SIG-M5 treated with dmso at 0.1 percent for 504 hours (cell line): Measurements from ENCODE around the gene PRKCE.
A peak's percentile ranks its signal among the peaks of the same experiment; 100 is the strongest.

ENCODE experiments used
- DNase-seq: peaks from one replicate; lab custom pipeline; 2025; ENCODE audit not compliant: unreplicated experiment; lab: John Stamatoyannopoulos, UW

Gene PRKCE

DNA sequence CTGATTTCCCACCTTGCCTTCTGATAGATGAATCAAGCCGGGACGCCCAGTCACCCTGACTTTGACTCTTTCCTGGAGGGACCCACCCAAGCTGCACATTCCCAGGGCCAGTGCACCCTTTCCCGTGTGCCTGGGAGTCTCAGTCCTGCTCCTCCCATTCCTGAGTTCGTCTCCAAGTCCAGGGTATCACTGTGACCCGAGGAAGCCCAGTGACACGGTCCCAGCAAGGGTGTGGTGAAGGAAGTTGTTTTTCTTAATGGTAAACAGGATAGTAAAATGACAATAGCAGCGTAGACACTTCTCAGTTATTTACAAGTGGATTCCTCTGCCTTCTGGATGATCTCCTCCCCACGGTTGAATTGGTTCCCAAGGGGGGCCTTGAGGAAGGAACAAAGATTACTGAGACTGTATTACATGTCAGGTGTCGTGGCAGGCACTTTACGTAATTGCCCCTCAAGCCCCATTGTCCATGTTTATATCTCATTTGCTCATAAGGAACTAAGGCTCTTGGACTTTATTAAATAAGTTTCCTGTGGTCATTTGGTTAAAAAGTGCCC is 123.3 kb downstream of the PRKCE start:
- no peak for DNase-seq

DNA sequence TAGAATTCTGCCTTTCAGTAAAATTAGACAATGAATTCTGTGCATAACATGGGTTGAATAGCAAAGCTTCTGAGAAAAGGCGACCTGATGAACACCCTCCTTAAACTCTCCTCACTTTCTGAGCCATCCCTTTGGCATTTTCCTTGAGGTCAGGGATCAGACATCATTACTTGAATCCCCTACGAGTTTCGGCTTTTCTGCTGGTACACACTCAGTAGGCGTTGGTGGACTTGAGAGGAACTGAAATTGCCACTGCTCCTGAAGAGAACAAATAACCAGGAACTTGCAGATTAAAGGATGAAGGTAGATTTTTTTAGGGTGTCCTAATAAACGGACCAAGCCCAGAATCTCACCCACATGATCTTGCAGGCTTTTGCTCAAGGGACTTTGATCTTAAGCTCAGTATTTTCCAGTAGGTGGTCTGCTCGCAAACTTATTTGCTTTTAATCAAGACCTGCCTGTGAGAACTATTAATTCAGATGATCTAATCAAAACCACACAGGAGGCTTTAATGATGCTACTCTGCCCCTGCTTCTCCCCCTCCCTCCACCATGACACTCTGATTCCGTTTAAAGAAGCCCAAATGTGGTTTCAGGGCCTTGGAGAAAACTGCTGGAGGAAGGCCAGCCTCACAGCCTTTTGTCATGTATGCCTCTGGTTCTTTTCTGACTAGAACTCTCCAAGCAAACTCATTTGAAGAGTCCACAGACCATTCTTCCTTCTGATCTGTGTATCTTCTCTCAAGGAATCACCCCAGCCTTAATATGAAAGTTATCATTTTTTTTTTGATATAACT is 124.9 kb downstream of the PRKCE start:
- DNase-seq = peak; percentile 12

DNA sequence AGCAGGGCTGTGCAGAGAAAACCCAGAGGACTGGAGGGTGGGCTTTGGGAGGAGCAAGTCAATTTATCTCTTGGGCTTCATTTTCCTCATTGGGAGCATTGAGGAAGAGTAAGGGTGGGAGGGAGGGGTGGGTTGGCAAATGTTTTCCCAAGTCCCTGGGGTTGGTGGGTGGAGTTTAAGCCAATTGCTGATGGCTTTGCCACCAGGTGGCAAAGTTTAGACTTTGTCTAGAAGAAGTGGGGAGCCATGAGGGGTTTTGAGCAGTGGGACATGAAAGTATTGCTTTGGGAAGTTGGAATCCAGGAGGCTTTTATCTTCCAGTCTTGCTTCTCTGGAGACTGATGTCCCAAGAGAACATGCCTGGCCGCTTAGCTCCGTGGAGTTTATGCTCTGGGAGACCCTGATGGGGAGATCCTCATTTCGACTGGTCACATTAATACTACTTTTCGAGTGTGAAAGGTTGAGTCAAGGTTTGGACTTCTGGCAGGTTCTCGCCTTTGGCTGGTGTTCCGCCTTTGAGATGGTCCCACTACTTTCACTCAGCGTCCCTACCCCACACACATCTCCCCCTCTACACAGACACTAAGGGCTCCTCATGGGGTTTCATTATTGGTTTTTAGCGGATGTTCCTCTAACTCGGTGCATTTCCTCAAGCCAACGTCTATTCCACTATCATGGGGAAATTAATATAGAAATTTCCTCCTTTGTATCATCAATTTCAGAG is 126.7 kb downstream of the PRKCE start:
- no peak for DNase-seq

DNA sequence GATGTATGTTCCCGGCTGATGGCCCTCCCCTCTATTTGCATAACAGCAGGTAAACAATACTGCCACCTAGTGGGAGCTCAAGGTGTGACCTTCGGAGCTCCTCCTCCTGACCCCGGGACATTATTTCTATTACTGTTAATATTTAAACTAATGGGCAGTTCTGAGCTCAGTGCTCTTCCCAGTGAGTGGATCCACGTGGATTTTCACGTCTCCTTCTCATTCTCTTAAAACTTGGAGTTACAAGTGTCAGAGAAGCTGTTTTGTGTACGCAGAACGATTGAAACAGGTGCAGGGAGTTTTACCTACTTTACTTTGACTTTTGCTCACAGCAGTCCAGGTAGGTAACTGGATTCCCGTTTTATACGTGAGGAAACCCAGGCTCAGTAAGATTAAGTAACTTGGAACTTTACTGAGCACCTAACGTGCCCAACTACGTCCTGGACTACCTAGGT is 127.3 kb downstream of the PRKCE start:
- DNase-seq = peak; percentile 66

DNA sequence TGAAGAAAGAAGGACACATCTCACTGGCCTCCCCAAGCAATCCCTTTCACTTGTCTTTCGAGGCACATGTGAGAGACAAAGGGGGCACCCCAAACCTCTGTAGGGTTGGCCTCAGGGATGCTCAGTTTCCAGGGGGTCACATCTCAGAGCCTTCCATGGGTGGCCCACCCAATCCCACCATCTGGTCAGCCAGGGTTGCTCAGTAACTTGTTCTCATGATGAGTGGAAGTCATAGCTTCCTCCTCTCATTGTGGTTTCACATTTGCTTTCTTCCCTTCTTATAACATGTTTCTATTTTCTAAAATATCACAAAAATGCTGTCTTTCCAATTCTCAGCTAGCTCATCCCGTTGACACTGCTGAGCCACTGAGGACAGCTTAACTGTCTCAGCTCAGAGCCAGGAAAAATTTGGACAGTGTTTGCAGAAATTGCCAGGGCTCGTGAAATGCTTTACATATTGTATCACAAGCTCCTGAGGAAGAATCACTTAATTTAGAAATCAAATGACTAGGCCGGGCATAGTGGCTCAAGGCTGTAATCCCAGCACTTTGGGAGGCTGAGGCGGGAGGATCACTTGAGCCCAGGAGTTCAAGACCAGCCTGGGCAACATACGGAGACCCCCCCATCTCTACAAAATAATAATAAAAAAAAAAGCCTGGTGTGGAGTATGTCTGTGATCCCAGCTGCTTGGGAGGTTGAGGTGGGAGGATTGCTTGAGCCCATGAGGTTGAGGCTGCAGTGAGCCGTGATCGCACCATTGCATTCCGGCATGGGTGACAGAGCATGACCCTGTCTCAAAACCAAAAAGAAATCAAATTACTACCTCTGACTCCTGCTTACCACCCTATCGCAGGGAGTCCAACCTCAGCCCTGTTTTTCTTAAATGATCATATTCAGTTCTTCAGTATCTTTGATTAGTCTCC is 129.3 kb downstream of the PRKCE start:
- no peak for DNase-seq

DNA sequence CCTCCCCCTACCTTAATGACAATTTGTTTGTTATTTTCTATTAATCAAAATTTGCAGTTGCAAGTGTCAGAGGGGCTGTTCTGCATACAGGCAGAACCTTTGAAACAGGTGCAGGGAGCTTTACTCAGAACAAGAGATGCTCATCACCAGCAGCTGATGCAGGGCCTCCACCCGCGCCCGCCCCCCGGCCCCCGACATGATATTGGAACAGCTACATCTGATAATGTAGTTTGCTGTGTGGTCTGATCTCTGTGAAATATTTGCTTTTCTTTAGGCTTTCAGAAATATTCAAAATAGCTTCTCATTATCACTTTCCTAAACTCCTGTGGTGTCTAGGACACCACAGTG is 130.0 kb downstream of the PRKCE start:
- no peak for DNase-seq

DNA sequence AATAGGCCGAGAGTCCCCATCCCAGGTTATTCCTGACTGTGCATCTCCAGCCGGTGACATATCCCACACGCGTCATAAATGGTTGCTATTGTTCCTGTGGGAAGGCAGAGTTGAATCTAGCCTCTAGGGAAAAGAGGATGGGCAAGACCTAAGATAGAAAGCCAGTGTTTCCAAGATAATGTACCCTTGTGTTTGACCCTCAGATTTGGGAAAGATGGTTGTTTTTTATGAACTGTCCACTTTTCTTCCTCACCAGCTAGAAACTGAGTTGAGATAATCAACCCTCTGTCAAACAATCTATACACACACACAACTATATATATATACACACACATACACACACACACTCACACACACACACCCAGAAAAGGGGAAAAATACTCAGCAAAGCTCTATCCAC is 131.0 kb downstream of the PRKCE start:
- DNase-seq = no peak

DNA sequence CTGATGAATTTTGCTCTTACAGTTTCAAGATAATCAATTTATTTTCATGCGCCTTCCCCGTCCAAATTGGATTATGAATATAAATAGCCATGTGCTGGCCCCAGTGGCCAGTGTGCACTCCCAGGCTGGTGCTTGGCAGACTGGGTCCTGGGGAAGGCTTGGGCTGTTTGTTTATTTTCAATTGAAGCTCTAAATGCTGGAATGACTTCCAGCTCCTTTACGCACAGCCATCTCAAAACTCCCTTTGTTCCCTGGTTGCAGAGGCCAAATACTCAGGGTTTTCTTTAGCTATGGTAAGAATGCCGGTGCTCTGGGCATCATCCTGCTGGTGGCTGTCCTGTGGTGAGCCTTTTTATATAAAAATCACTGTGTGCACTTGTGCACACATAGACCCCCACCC is 131.5 kb downstream of the PRKCE start:
- no peak for DNase-seq

DNA sequence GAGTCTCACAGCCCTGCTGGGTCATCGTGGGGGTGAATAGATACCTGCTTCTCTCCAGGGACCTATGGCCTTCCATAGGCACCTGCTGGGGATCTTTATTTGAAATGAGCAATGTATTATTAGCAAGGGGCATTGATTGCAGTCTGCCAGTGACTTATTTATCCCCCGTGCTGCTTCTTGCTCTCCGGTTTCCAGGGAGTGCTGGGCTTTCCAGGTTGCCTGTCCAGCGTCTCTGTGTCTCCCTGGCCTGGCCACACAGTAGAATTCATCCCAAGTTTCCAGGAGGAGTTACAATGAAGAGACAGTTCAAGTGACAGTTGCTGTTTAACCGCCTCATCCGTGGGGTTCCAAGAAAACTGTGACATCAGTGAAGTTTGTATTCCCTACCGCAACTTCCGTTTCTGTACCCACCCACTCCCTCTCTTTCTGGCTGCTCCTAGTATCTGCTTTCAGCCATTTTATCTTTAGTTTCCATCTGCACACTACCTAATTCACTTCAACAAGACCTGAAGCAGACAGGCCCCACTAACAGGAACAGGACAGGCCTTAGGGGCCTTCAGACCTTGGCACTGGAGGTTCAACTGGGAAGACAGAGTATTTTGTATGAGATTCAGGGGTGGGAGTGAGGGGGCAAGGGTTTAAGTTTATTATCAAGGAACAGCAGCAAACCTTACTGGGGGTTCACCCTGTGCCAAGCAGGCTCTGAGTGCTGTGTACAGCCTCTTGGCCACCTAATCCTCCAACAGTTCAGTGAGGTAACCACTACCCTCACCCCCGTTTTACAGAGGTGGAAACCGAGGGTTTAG is 134.8 kb downstream of the PRKCE start:
- no peak for DNase-seq

DNA sequence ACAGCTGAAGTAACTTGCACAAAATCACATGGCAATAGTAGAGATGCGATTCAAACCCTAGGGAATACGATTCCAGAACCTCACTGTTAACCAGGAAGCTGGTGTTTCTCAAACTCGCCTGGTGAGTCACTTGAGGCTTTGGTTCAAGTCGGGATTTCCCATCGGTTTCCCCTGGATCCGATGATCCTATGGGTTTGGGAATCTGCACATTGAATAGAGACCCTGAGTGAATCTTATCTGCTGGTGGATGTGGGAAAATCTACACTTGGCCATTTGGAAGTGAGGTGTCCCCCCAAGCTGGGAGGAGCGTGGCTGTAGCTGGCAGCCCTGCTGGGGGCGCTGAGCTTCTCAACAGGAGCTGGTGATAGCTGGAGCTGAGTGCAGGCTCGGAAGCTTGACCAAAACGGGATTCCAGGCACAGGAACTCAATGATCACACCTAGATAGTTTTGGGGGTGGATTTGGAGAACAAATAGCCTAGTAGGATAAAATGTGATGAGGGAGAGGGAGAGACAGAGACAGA is 135.4 kb downstream of the PRKCE start:
- no peak for DNase-seq

DNA sequence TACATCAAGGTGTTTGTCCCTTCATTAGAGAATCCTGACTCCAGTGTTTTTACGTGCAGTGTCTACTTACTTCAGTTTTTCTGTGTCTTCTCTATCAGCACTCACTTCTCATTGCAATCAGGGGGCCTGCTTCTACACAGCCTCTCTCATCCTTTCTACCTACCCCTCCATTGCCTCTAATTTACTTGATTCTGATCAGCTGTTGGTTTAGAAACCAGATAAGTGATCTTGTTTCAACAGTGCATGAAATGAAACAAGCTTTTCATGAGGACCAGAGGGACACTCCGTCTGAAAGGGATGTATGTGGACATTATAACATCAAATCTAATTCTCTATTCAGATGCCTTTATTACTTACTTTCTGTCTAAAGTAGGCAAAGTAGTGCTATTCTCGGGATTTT is 136.9 kb downstream of the PRKCE start:
- no peak for DNase-seq

DNA sequence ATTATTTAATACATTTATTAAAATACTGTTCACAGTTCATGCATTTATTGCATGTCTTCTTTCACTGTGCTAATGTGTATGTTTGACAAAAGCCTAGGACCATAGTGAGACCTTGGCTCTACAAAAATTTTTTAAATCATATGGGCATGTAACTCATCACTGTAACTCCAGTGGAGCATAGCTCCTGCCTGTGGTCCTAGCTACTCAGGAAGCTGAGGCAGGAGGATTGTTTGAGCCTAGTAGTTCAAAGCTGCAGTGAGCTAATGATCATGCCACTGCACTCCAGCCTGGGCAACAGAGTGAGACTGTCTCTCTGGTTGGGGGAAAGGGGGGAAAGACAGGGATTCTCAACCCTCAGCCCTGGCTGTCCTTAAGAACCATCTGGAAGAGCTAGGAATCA is 137.8 kb downstream of the PRKCE start:
- DNase-seq = no peak

DNA sequence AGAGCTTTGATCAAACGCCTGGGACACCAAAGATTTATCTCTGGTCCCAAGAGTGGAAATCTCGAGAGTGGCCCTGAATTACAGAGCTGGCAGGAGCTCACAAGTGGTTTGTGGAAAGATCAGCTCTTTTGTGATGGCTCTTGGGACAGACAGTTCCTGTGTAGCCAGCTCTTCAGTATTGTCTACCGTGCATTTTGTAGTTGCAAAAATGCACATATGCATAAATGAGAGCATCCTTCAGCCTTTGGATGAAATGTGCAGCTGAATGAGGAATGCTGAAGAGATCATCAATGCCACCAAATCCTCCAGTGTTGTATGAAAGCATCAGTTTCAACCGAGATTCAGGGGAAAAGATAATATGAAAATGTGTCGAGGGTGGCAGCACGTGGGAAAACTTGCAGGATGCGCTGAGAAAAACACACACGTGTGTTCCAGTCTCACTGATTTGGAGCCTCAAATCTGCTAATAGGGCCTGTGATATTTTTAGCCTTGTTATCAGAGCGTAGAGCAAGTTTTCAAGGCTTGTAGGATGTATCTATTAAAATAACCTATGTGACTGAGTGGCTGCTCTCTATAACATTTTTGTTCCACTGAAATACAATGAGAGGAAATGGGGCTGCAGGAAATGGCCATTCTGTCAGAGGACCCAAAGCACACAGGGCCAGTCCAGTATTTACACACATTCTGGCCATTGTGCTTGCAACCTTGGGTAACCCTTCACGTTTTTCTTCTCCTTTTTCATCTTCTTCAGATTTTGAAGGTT is 138.7 kb downstream of the PRKCE start:
- DNase-seq = no peak

DNA sequence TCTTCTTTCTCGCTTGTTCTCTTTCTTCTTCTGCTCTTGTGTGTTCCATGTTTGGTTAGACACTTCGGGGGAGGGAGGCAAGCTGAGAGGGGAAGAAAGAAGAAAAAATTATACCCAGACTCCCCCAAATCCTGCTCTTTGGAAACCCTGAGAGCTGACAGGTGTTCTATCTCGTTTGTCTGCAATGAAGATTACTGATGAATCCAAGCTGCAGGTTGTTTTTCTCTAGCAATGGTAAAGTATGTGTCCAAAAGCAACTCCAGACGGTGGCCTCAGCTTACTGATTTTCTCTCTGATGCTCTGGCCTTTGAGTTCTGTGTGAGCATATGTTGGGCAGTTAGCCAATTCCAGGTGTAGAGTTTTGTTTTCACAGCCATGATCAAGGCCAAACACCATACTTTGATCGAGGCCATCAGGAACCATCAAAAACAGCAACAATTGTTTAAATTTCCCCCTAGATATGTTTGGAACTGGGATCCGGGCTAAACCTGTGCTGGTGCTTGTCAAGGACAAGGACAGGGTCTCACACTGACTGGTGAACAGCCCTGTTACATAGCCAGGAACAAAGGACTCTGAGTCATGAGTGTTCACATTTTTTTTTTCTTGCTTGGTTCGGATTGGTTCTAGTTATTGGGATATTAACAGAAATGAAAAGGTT is 142.0 kb downstream of the PRKCE start:
- DNase-seq = no peak

DNA sequence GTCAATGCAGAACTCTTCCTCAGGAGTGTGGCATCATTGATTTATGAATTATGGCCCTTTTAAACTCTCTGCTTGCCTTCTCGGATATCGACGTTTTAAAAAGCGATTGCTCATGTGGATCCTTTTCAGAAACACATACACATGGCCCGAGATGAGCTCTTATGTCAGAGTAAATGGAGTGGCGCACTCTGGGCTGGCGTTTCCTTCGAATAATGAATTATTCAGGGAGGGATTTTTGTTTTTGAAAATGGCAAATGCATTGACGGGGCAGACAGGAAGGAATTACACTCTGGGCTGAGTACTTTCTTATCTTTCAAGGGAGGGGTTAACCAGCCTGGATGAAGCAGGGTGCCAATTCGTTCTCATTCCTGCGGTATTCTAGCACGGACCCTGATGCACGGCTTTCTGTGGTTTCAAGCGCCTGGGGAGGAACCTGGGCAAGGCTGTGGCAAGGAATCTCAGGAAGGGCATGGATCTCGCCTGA is 142.7 kb downstream of the PRKCE start:
- DNase-seq = no peak

DNA sequence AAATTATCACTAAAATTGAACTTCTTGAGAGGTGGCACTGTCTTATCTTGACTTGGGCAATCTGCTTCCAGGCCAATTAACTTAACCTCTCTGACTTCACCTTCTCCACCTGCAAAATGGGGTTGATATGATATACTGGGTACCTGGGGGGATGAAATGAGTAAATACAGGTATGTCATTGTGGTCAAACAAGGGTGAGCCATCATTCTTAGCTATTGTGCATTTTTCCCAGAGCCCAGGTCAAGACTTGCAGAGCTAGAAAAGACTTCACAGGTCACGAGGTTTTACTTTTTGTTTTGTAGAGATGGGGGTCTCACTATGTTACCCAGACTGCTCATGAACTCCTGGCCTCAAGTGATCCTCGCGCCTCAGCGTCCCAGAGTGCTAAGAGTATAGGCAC is 145.0 kb downstream of the PRKCE start:
- no peak for DNase-seq

DNA sequence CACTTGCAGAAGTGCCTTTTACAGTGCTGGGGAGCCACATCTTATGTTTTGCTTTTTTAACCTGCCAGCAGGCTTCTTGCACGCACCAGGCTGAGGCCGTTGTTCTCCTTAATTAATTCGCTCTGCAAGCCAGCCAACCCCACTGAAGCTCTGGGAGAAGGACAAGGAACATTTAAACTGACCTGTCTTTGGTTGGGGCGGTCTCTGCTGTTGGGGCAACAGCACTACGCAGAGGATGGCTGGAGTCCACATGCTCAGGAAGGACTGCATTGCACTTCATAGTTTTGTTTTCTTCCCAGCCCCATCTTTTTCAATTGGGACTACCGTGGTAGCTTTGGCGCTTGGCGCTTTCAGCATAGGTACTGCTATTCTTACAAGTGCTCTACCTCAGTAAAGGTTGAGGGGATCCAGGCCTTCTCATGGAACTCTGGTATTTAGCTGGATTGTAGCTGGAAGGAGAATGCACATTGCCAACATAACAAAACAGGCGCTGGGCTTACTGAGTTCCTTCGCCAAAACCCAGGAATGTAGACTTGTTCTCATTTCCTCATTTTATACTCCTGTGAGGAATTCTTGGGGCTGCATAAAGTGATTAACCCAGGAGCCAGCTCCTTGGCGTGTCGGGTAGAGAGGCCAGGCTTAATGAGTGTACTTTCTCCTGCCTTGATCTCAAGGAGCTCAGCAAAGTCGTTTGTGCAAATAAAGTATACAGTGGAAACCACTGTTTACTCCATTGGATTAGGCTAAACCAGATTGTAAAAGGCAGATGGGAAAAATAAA is 146.2 kb downstream of the PRKCE start:
- DNase-seq = no peak
